HAP-1 (cell line): ENCODE data around the gene CNTNAP2.
A peak's percentile ranks its signal among the peaks of the same experiment; 100 is the strongest.

Experiments used
- DNase-seq, 2 experiments: peaks; one replicate each; pipeline ENCODE4 v3.0.0-alpha.2; 2016 to 2020; ENCODE audit warnings: low spot score in 2 of 2
- H3K27me3 ChIP-seq: fragments of 250-450 bp; sonication (Bioruptor Pico); 2 replicates; pipeline ENCODE4 v1.5.1; 2020; ENCODE audit warnings: low read depth, mild to moderate bottlenecking, moderate library complexity
- H3K36me3 ChIP-seq: fragments of 250-450 bp; sonication (Bioruptor Pico); replicated peaks from 2 replicates; pipeline ENCODE4 v1.5.1; 2020; ENCODE audit warnings: mild to moderate bottlenecking
- H3K4me1 ChIP-seq: fragments of 250-450 bp; sonication (Bioruptor Pico); 2 replicates; pipeline ENCODE4 v1.5.1; 2020; ENCODE audit warnings: mild to moderate bottlenecking
- H3K4me3 ChIP-seq: fragments of 250-450 bp; sonication (Bioruptor Pico); 2 replicates; pipeline ENCODE4 v1.5.1; 2020; ENCODE audit warnings: mild to moderate bottlenecking, moderate library complexity
- H3K9me3 ChIP-seq: fragments of 250-450 bp; sonication (Bioruptor Pico); 2 replicates; pipeline ENCODE4 v1.5.1; 2020; ENCODE audit warnings: mild to moderate bottlenecking, moderate library complexity
- in situ Hi-C: fragments of 300-500 bp; cut with MboI; formaldehyde crosslinking; loops from 3 replicates; pipeline ENCODE4 v1.14.3; 2020; ENCODE audit warnings: low sequenced_read_pairs, inconsistent platforms, mixed read lengths

The CNTNAP2 gene

GRCh38 chr7:147240468-147240867 lies 1123.9 kb downstream of the CNTNAP2 start:
- DNase-seq, result no peak
- in situ Hi-C loops, result no loop called here
- Histone ChIP-seq H3K27me3 (no peaks in the 10 kb centered on the region), H3K9me3 (no peaks in the 10 kb centered on the region), H3K36me3 (no peaks in the 10 kb centered on the region), H3K4me1 (no peaks in the 10 kb centered on the region), H3K4me3 (no peak overlapping the region)

DNA sequence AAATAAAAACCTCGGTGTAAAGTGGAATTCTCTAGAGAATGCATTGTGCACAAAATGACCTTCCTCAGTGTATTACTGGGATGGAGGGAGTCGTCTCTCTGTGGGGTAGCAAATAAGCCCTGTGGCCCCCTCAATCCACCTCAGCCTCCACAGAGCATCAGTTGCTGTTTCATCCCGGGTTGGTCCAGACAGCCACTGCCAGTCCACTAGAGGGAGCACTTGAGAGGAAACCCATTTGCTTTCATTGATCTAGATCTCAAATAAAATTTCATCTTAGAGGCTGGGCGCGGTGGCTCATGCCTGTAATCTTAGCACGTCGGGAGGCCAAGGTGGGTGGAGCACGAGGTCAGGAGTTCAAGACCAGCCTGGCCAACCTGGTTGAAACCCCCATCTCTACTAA lies 1128.7 kb downstream of the CNTNAP2 start:
- Histone ChIP-seq H3K36me3 (no peaks in the 10 kb centered on the region), H3K9me3 (no peaks in the 10 kb centered on the region), H3K4me3 (no peak overlapping the region), H3K4me1 (no peaks in the 10 kb centered on the region), H3K27me3 (no peaks in the 10 kb centered on the region)
- in situ Hi-C loops, result no loop called here
- peak; percentile 13 to 65 for DNase-seq

DNA sequence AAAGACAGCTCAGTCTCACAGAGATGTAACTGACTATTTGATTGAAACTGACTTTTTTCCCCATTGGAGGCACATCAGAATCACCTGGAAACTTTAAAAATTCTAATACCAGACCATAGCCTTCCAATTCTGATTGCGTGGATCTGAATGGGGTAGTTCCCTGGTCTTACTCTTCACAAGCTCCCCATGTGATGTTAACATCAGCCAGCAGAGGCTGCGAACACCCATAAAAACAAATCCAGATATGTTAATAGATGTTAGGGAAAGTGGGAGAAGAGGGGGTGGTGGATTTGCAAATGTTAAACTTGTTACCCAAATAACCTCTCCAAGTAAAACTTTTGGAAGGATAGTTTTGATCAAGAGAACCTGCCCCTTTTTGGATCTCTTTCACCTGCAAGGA lies 1133.4 kb downstream of the CNTNAP2 start:
- Histone ChIP-seq H3K36me3 (no peaks in the 10 kb centered on the region), H3K9me3 (no peaks in the 10 kb centered on the region), H3K4me3 (no peak overlapping the region), H3K4me1 (no peaks in the 10 kb centered on the region), H3K27me3 (no peaks in the 10 kb centered on the region)
- no peak for DNase-seq
- in situ Hi-C loops, result no loop called here

DNA sequence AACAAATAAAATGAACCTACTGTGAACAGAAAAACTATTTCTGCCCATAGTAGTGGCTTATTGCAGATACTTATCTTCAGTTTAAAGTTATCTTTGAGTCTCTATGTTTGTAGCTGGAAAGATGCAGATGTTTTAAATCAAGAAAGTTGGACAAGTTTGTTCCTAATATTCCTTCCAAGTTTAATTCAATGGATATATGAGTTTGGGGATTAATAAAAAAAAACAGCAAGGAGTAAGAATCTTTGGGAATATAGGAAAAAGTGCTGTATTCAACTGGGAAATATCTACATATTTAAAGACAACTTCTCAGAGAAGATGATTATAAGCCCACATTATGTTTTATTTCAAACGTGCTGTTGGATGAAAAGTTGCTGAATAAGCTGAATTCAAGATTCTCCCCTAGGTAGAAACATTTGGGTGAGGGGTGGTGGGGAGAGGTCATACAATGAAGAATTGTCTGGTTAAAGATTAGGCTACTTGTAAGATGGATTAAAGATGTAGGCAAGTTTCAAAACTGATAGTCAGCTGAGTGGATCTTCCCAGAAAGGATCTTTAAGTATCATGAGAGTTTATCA lies 1135.2 kb downstream of the CNTNAP2 start:
- Histone ChIP-seq H3K36me3 (no peaks in the 10 kb centered on the region), H3K4me3 (no peak overlapping the region), H3K9me3 (no peaks in the 10 kb centered on the region), H3K4me1 (no peaks in the 10 kb centered on the region), H3K27me3 (no peaks in the 10 kb centered on the region)
- no peak for DNase-seq
- in situ Hi-C loops, result no loop called here

DNA sequence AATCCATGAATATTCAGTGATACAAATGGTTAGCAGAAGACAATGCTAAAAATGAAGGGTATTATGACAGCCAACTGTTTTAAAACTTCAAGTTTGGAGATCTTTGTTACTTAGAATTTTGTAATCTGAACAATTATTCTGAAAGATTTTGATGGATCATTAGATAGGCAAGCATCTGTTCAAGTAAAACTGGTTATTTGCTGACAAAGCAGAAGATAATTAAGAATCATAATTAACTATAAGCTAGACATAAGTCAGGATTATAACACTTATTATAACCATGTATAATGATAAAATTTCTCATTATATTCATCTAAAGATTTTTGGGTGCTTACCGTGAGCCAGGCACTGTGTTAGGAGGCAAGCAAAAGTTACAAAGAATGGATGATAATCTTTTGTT lies 1145.1 kb downstream of the CNTNAP2 start:
- Histone ChIP-seq H3K27me3 (no peaks in the 10 kb centered on the region), H3K36me3 (no peaks in the 10 kb centered on the region), H3K4me1 (no peaks in the 10 kb centered on the region), H3K9me3 (no peaks in the 10 kb centered on the region), H3K4me3 (no peak overlapping the region)
- in situ Hi-C loops, result no loop called here
- no peak for DNase-seq

GRCh38 chr7:147265528-147265927 lies 1148.9 kb downstream of the CNTNAP2 start:
- H3K9me3 ChIP-seq, result no peaks in the 10 kb centered on the region
- in situ Hi-C loops, result no loop called here
- H3K27me3 ChIP-seq, result no peaks in the 10 kb centered on the region

DNA sequence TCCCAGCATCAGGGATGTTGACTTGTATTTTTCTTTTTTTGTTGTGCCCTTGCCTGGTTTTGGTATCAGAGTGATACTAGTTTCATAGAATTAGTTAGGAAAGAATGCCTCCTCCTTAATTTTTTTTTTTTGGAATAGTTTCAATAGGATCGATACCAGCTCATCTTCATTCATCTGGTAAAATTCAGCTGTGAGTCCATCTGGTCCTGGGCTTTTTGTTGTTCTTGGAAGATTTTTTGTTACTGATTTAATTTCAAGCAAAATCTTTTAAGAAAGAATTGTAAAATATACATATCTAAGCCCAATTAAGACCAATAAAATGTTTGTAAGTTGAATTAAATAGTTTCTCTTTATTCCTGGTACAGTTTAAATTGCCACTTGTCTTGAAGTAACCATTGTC lies 1159.5 kb downstream of the CNTNAP2 start:
- Histone ChIP-seq H3K4me3 (no peak overlapping the region), H3K36me3 (no peaks in the 10 kb centered on the region), H3K9me3 (no peaks in the 10 kb centered on the region), H3K4me1 (peaks cover 5% of the 10 kb centered on the region), H3K27me3 (no peaks in the 10 kb centered on the region)
- DNase-seq, result no peak
- in situ Hi-C loops, result no loop called here

More at GRCh38 chr7:147265528-147265927, 1148.9 kb downstream of the CNTNAP2 start:
- DNase-seq, result no peak
- Histone ChIP-seq H3K4me3 (no peak overlapping the region), H3K36me3 (no peaks in the 10 kb centered on the region), H3K4me1 (no peaks in the 10 kb centered on the region)

GRCh38 chr7:147276783-147277370 lies 1160.3 kb downstream of the CNTNAP2 start:
- in situ Hi-C loops, result no loop called here
- no peak overlapping the region for H3K4me3 ChIP-seq

GRCh38 chr7:147279514-147279913 lies 1162.9 kb downstream of the CNTNAP2 start:
- DNase-seq, result peak in 1 of 2 experiments; percentile 5
- H3K36me3 ChIP-seq, result no peaks in the 10 kb centered on the region
- in situ Hi-C loops, result no loop called here
- no peak overlapping the region for H3K4me3 ChIP-seq
- H3K4me1 ChIP-seq, result peaks cover 5% of the 10 kb centered on the region
- no peaks in the 10 kb centered on the region for H3K27me3 ChIP-seq
- no peaks in the 10 kb centered on the region for H3K9me3 ChIP-seq

More at GRCh38 chr7:147276783-147277370, 1160.3 kb downstream of the CNTNAP2 start:
- H3K9me3 ChIP-seq, result no peaks in the 10 kb centered on the region
- no peaks in the 10 kb centered on the region for H3K27me3 ChIP-seq
- DNase-seq, result no peak
- H3K36me3 ChIP-seq, result no peaks in the 10 kb centered on the region
- peaks cover 5% of the 10 kb centered on the region for H3K4me1 ChIP-seq

- in situ Hi-C loops, result no loop called here
- H3K4me3 ChIP-seq, result no peak overlapping the region
- peak in 1 of 2 experiments; percentile 58 for DNase-seq
- no peaks in the 10 kb centered on the region for H3K36me3 ChIP-seq
- H3K27me3 ChIP-seq, result no peaks in the 10 kb centered on the region
- H3K4me1 ChIP-seq, result peaks cover 5% of the 10 kb centered on the region
- no peaks in the 10 kb centered on the region for H3K9me3 ChIP-seq
Observed at GRCh38 chr7:147279964-147280374, 1163.4 kb downstream of the CNTNAP2 start.

GRCh38 chr7:147282204-147282603 lies 1165.6 kb downstream of the CNTNAP2 start:
- no peak overlapping the region for H3K4me3 ChIP-seq
- peaks cover 5% of the 10 kb centered on the region for H3K4me1 ChIP-seq
- H3K9me3 ChIP-seq, result no peaks in the 10 kb centered on the region
- in situ Hi-C loops, result no loop called here
- no peaks in the 10 kb centered on the region for H3K27me3 ChIP-seq
- no peak for DNase-seq
- no peaks in the 10 kb centered on the region for H3K36me3 ChIP-seq

DNA sequence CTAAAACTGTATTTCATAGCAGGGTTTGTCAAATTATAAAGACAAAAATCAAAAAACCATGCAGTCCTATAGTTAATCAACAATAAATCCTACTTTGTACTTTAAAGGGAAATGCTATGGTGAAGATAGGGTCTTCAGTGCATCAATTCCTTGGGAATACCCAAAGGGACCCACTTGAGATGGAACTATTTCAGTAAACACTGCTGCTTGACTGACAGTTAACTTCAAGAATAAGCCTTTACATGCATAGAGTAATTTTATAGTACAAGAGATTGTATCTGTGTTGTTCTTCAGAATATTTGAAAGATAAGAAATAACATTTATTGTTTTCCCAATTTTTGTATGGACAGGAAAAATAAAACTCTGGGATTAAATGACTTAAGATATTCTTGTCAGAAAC lies 1179.6 kb downstream of the CNTNAP2 start:
- no peak for DNase-seq
- in situ Hi-C loops, result no loop called here

GRCh38 chr7:147296986-147297385 lies 1180.4 kb downstream of the CNTNAP2 start:
- H3K36me3 ChIP-seq, result no peaks in the 10 kb centered on the region
- H3K4me1 ChIP-seq, result no peaks in the 10 kb centered on the region
- in situ Hi-C loops, result no loop called here
- H3K9me3 ChIP-seq, result no peaks in the 10 kb centered on the region
- DNase-seq, result no peak
- no peaks in the 10 kb centered on the region for H3K27me3 ChIP-seq
- H3K4me3 ChIP-seq, result no peak overlapping the region

More for the DNA sequence above, 1179.6 kb downstream of the CNTNAP2 start:
- Histone ChIP-seq H3K36me3 (no peaks in the 10 kb centered on the region), H3K9me3 (no peaks in the 10 kb centered on the region), H3K4me1 (no peaks in the 10 kb centered on the region), H3K27me3 (no peaks in the 10 kb centered on the region), H3K4me3 (no peak overlapping the region)

DNA sequence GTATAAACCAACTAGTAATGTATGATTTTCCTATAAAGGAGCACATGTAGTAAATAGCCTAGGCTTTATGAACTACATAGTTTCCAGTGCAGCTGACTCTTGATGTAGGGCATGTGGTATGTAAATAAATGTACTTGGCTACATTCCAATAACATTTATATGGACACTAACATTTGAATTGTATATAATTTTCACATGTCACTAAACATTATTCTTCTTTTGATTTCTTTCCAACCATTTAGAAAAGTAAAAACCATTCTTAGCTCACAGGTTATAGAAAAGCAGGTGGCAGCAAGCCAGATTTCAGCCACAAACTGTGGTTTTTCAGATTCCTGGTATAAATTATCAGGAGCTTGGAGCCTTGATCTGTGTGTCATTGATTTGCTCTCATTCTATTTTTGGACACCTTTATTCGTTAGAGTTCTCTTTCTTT lies 1182.0 kb downstream of the CNTNAP2 start:
- no peaks in the 10 kb centered on the region for H3K4me1 ChIP-seq
- no peak overlapping the region for H3K4me3 ChIP-seq
- no peaks in the 10 kb centered on the region for H3K9me3 ChIP-seq
- in situ Hi-C loops, result no loop called here
- H3K27me3 ChIP-seq, result no peaks in the 10 kb centered on the region
- DNase-seq, result no peak
- no peaks in the 10 kb centered on the region for H3K36me3 ChIP-seq

DNA sequence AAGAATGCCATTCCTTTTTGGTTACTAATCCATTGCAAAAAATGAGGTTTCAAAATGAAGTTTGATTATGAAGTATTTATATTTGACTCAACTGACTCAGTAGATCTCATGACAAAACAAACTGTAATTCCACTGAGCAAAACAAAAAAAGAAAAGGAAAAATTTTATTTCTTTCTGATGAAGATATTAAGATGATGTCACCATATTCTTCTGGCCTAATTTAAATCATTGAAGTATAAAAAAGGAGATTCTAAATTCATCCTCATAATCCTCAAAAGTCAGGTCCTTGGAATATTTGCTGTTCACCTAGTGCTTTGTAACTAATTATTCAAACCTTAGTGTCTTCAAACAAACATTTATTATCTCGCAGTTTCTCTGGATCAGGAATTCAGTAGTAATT lies 1183.7 kb downstream of the CNTNAP2 start:
- H3K4me1 ChIP-seq, result no peaks in the 10 kb centered on the region
- H3K9me3 ChIP-seq, result no peaks in the 10 kb centered on the region
- H3K27me3 ChIP-seq, result no peaks in the 10 kb centered on the region
- DNase-seq, result no peak
- in situ Hi-C loops, result no loop called here
- no peak overlapping the region for H3K4me3 ChIP-seq
- no peaks in the 10 kb centered on the region for H3K36me3 ChIP-seq
